HEK293 (cell line): ENCODE measurements around the gene TENT4B.

Experiments
- BCL11A ChIP-seq: fragments of 450-650 bp; formaldehyde crosslinking; IDR thresholded peaks from 2 replicates; pipeline ENCODE4 v1.5.1; 2016; ENCODE audit warnings: low read depth, missing biosample characterization, missing genetic modification characterization
- EGR2 ChIP-seq: fragments of 450-650 bp; formaldehyde crosslinking; IDR thresholded peaks from 2 replicates; pipeline ENCODE4 v1.5.1; 2016; ENCODE audit warnings: low read depth, missing biosample characterization, missing genetic modification characterization
- OVOL3 ChIP-seq: fragments of 450-650 bp; formaldehyde crosslinking; IDR thresholded peaks from 2 replicates; pipeline ENCODE4 v1.5.1; 2016; ENCODE audit warnings: missing biosample characterization, missing genetic modification characterization
- RBAK ChIP-seq: fragments of 450-650 bp; formaldehyde crosslinking; IDR thresholded peaks from 2 replicates; pipeline ENCODE4 v1.5.1; 2016; ENCODE audit warnings: missing biosample characterization, missing genetic modification characterization
- SALL2 ChIP-seq: fragments of 450-650 bp; formaldehyde crosslinking; IDR thresholded peaks from 2 replicates; pipeline ENCODE4 v1.5.0; 2017; ENCODE audit warnings: missing biosample characterization, mild to moderate bottlenecking, missing genetic modification characterization, borderline replicate concordance
- SP7 ChIP-seq: fragments of 450-650 bp; formaldehyde crosslinking; IDR thresholded peaks from 2 replicates; pipeline ENCODE4 v1.5.1; 2016; ENCODE audit warnings: missing biosample characterization, missing genetic modification characterization
- ZBTB48 ChIP-seq: fragments of 450-650 bp; formaldehyde crosslinking; IDR thresholded peaks from 2 replicates; pipeline ENCODE4 v1.5.1; 2016; ENCODE audit warnings: missing biosample characterization, missing genetic modification characterization
- ZEB2 ChIP-seq: fragments of 450-650 bp; formaldehyde crosslinking; IDR thresholded peaks from 2 replicates; pipeline ENCODE4 v1.5.1; 2016; ENCODE audit warnings: missing biosample characterization, missing genetic modification characterization
- ZFHX2 ChIP-seq: fragments of 450-650 bp; formaldehyde crosslinking; conservative IDR thresholded peaks from 2 replicates; pipeline ENCODE4 v1.5.1; 2016; ENCODE audit warnings: missing biosample characterization, missing genetic modification characterization
- ZFP3 ChIP-seq: fragments of 450-650 bp; formaldehyde crosslinking; IDR thresholded peaks from 2 replicates; pipeline ENCODE4 v1.5.1; 2016; ENCODE audit warnings: low read depth, missing biosample characterization, missing genetic modification characterization
- ZNF114 ChIP-seq: fragments of 450-650 bp; formaldehyde crosslinking; IDR thresholded peaks from 2 replicates; pipeline ENCODE4 v1.5.0; 2017; ENCODE audit warnings: missing biosample characterization, missing genetic modification characterization
- ZNF121 ChIP-seq: fragments of 450-650 bp; formaldehyde crosslinking; IDR thresholded peaks from 2 replicates; pipeline ENCODE4 v1.5.1; 2016; ENCODE audit warnings: missing biosample characterization, missing genetic modification characterization
- ZNF132 ChIP-seq: fragments of 450-650 bp; formaldehyde crosslinking; IDR thresholded peaks from 2 replicates; pipeline ENCODE4 v1.5.1; 2017; ENCODE audit warnings: missing biosample characterization, missing genetic modification characterization, borderline replicate concordance
- ZNF155 ChIP-seq: fragments of 450-650 bp; formaldehyde crosslinking; IDR thresholded peaks from 2 replicates; pipeline ENCODE4 v1.5.1; 2016; ENCODE audit warnings: missing biosample characterization, missing genetic modification characterization
- ZNF16 ChIP-seq: fragments of 450-650 bp; formaldehyde crosslinking; IDR thresholded peaks from 2 replicates; pipeline ENCODE4 v1.5.1; 2016; ENCODE audit warnings: low read depth, missing biosample characterization, missing genetic modification characterization
- ZNF184 ChIP-seq: fragments of 450-650 bp; IDR thresholded peaks from 2 replicates; pipeline ENCODE4 v1.5.1; 2018; ENCODE audit warnings: missing biosample characterization, mild to moderate bottlenecking, missing genetic modification characterization
- ZNF221 ChIP-seq: fragments of 450-650 bp; formaldehyde crosslinking; IDR thresholded peaks from 2 replicates; pipeline ENCODE4 v1.5.1; 2017; ENCODE audit warnings: missing biosample characterization, missing genetic modification characterization, borderline replicate concordance
- ZNF292 ChIP-seq: fragments of 450-650 bp; formaldehyde crosslinking; IDR thresholded peaks from 2 replicates; pipeline ENCODE4 v1.5.1; 2016; ENCODE audit warnings: low read depth, missing biosample characterization, missing genetic modification characterization, borderline replicate concordance
- ZNF335 ChIP-seq: fragments of 450-650 bp; formaldehyde crosslinking; conservative IDR thresholded peaks from 2 replicates; pipeline ENCODE4 v1.5.1; 2016; ENCODE audit warnings: missing biosample characterization, missing genetic modification characterization
- ZNF404 ChIP-seq: fragments of 450-650 bp; formaldehyde crosslinking; IDR thresholded peaks from 2 replicates; pipeline ENCODE4 v1.5.1; 2017; ENCODE audit warnings: missing biosample characterization, missing genetic modification characterization
- ZNF433 ChIP-seq: fragments of 450-650 bp; formaldehyde crosslinking; IDR thresholded peaks from 2 replicates; pipeline ENCODE4 v1.5.1; 2016; ENCODE audit warnings: missing biosample characterization, missing genetic modification characterization, low read depth
- ZNF473 ChIP-seq: fragments of 450-650 bp; formaldehyde crosslinking; IDR thresholded peaks from 2 replicates; pipeline ENCODE4 v1.5.1; 2017; ENCODE audit warnings: missing biosample characterization, missing genetic modification characterization
- ZNF544 ChIP-seq: fragments of 450-650 bp; formaldehyde crosslinking; IDR thresholded peaks from 2 replicates; pipeline ENCODE4 v1.5.0; 2017; ENCODE audit warnings: missing biosample characterization, missing genetic modification characterization
- ZNF610 ChIP-seq: fragments of 450-650 bp; formaldehyde crosslinking; IDR thresholded peaks from 2 replicates; pipeline ENCODE4 v1.5.1; 2016; ENCODE audit warnings: missing biosample characterization, missing genetic modification characterization, borderline replicate concordance
- ZNF701 ChIP-seq: fragments of 450-650 bp; formaldehyde crosslinking; IDR thresholded peaks from 2 replicates; pipeline ENCODE4 v1.5.1; 2016; ENCODE audit warnings: missing biosample characterization, missing genetic modification characterization
- ZSCAN30 ChIP-seq: fragments of 450-650 bp; IDR thresholded peaks from 2 replicates; pipeline ENCODE4 v1.5.1; 2018; ENCODE audit warnings: missing biosample characterization, mild to moderate bottlenecking, missing genetic modification characterization, moderate library complexity
- TF ChIP-seq, protein P1 (sequence below): fragments of 450-650 bp; formaldehyde crosslinking; IDR thresholded peaks from 2 replicates; pipeline ENCODE4 v1.5.1; 2016; ENCODE audit warnings: missing biosample characterization, missing genetic modification characterization, borderline replicate concordance
- TF ChIP-seq, protein P2 (sequence below): fragments of 450-650 bp; formaldehyde crosslinking; IDR thresholded peaks from 2 replicates; pipeline ENCODE4 v1.5.1; 2016; ENCODE audit warnings: missing biosample characterization, missing genetic modification characterization
- TF ChIP-seq, protein P3 (sequence below): fragments of 450-650 bp; formaldehyde crosslinking; conservative IDR thresholded peaks from 2 replicates; pipeline ENCODE4 v1.5.1; 2016; ENCODE audit warnings: low read depth, missing biosample characterization, missing genetic modification characterization
- TF ChIP-seq, protein P4 (sequence below): fragments of 450-650 bp; formaldehyde crosslinking; IDR thresholded peaks from 2 replicates; pipeline ENCODE4 v1.5.1; 2016; ENCODE audit warnings: missing biosample characterization, missing genetic modification characterization, low read depth
- TF ChIP-seq, protein P5 (sequence below): fragments of 450-650 bp; formaldehyde crosslinking; IDR thresholded peaks from 2 replicates; pipeline ENCODE4 v1.5.1; 2017; ENCODE audit warnings: missing biosample characterization, missing genetic modification characterization

The TENT4B gene

GRCh38 chr16:50152807-50153595 is at the start of gene TENT4B (continued):
- TF ChIP-seq ZNF155 (tag by site-specific recombination) (no peak), EGR2 (tag by site-specific recombination) (peak; percentile 58), SALL2 (tag by site-specific recombination) (no peak), ZNF335 (no peak; the same call in 1 of the 2 replicates), ZNF16 (tag by site-specific recombination) (no peak), ZNF433 (tag by site-specific recombination) (no peak), ZNF544 (tag by site-specific recombination) (no peak), ZFHX2 (peak; percentile 53; the same call in 1 of the 2 replicates), ZNF610 (tag by site-specific recombination) (peak; percentile 45; the same call in 1 of the 2 replicates), BCL11A (tag by site-specific recombination) (no peak), ZNF473 (tag by site-specific recombination) (no peak), ZNF184 (no peak), ZNF132 (tag by site-specific recombination) (no peak), ZEB2 (tag by site-specific recombination) (peak; percentile 57; the same call in 1 of the 2 replicates), ZNF221 (tag by site-specific recombination) (no peak), ZFP3 (tag by site-specific recombination) (no peak), SP7 (peak; percentile 78), RBAK (no peak), ZNF701 (no peak), ZNF121 (tag by site-specific recombination) (no peak), ZNF404 (tag by site-specific recombination) (no peak), OVOL3 (tag by site-specific recombination) (no peak), ZNF292 (no peak), ZBTB48 (tag by site-specific recombination) (no peak), ZNF114 (tag by site-specific recombination) (no peak), ZSCAN30 (tag by site-specific recombination) (peak; percentile 77)
- TF ChIP-seq, protein P1, sequence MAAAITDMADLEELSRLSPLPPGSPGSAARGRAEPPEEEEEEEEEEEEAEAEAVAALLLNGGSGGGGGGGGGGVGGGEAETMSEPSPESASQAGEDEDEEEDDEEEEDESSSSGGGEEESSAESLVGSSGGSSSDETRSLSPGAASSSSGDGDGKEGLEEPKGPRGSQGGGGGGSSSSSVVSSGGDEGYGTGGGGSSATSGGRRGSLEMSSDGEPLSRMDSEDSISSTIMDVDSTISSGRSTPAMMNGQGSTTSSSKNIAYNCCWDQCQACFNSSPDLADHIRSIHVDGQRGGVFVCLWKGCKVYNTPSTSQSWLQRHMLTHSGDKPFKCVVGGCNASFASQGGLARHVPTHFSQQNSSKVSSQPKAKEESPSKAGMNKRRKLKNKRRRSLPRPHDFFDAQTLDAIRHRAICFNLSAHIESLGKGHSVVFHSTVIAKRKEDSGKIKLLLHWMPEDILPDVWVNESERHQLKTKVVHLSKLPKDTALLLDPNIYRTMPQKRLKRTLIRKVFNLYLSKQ: no peak
- TF ChIP-seq, protein P2, sequence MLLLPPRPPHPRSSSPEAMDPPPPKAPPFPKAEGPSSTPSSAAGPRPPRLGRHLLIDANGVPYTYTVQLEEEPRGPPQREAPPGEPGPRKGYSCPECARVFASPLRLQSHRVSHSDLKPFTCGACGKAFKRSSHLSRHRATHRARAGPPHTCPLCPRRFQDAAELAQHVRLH (tag by site-specific recombination): peak; percentile 58
- TF ChIP-seq, protein P3, sequence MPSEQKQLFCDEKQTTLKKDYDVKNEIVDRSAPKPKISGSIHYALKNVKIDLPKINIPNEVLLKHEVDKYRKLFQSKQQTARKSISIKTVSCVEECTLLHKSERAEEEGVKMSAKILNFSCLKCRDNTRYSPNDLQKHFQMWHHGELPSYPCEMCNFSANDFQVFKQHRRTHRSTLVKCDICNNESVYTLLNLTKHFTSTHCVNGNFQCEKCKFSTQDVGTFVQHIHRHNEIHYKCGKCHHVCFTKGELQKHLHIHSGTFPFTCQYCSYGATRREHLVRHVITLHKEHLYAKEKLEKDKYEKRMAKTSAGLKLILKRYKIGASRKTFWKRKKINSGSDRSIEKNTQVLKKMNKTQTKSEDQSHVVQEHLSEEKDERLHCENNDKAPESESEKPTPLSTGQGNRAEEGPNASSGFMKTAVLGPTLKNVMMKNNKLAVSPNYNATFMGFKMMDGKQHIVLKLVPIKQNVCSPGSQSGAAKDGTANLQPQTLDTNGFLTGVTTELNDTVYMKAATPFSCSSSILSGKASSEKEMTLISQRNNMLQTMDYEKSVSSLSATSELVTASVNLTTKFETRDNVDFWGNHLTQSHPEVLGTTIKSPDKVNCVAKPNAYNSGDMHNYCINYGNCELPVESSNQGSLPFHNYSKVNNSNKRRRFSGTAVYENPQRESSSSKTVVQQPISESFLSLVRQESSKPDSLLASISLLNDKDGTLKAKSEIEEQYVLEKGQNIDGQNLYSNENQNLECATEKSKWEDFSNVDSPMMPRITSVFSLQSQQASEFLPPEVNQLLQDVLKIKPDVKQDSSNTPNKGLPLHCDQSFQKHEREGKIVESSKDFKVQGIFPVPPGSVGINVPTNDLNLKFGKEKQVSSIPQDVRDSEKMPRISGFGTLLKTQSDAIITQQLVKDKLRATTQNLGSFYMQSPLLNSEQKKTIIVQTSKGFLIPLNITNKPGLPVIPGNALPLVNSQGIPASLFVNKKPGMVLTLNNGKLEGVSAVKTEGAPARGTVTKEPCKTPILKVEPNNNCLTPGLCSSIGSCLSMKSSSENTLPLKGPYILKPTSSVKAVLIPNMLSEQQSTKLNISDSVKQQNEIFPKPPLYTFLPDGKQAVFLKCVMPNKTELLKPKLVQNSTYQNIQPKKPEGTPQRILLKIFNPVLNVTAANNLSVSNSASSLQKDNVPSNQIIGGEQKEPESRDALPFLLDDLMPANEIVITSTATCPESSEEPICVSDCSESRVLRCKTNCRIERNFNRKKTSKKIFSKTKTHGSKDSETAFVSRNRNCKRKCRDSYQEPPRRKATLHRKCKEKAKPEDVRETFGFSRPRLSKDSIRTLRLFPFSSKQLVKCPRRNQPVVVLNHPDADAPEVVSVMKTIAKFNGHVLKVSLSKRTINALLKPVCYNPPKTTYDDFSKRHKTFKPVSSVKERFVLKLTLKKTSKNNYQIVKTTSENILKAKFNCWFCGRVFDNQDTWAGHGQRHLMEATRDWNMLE (tag by site-specific recombination): no peak
- TF ChIP-seq, protein P4, sequence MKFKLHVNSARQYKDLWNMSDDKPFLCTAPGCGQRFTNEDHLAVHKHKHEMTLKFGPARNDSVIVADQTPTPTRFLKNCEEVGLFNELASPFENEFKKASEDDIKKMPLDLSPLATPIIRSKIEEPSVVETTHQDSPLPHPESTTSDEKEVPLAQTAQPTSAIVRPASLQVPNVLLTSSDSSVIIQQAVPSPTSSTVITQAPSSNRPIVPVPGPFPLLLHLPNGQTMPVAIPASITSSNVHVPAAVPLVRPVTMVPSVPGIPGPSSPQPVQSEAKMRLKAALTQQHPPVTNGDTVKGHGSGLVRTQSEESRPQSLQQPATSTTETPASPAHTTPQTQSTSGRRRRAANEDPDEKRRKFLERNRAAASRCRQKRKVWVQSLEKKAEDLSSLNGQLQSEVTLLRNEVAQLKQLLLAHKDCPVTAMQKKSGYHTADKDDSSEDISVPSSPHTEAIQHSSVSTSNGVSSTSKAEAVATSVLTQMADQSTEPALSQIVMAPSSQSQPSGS (tag by site-specific recombination): no peak
- TF ChIP-seq, protein P5, sequence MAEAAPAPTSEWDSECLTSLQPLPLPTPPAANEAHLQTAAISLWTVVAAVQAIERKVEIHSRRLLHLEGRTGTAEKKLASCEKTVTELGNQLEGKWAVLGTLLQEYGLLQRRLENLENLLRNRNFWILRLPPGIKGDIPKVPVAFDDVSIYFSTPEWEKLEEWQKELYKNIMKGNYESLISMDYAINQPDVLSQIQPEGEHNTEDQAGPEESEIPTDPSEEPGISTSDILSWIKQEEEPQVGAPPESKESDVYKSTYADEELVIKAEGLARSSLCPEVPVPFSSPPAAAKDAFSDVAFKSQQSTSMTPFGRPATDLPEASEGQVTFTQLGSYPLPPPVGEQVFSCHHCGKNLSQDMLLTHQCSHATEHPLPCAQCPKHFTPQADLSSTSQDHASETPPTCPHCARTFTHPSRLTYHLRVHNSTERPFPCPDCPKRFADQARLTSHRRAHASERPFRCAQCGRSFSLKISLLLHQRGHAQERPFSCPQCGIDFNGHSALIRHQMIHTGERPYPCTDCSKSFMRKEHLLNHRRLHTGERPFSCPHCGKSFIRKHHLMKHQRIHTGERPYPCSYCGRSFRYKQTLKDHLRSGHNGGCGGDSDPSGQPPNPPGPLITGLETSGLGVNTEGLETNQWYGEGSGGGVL (tag by site-specific recombination): no peak
